H7 (cell line): Measurements from ENCODE around the gene TOMM34. TPM values are rescaled to one million over a fixed set of nuclear protein-coding genes. Genes with fewer than 3 reads are reported as not detected.

Experiments
- DNase-seq: peaks from one replicate; pipeline ENCODE4 v3.0.0; 2012
- H3K27me3 ChIP-seq: 2 replicates; pipeline ENCODE4 v1.6.0; 2011; ENCODE audit warnings: mild to moderate bottlenecking, low read length; ENCODE audit not compliant: control insufficient read depth, insufficient read depth
- H3K36me3 ChIP-seq: replicated peaks from 2 replicates; pipeline ENCODE4 v1.5.1; 2011; ENCODE audit warnings: low read length; ENCODE audit not compliant: control insufficient read depth, insufficient read depth
- H3K4me3 ChIP-seq: 2 replicates; pipeline ENCODE4 v1.5.1; 2011; ENCODE audit warnings: low read depth, mild to moderate bottlenecking, control low read depth, low read length, moderate library complexity; ENCODE audit not compliant: insufficient read depth
- total RNA-seq: library from RNA; depleted of rRNA; stranded (reverse); fragments of >200 nt; shearing (Covaris generic); gene quantifications from 2 replicates; pipeline ENCODE4 v1.2.3, GENCODE V29; 2014; rRNA removed

The TOMM34 gene, protein sequence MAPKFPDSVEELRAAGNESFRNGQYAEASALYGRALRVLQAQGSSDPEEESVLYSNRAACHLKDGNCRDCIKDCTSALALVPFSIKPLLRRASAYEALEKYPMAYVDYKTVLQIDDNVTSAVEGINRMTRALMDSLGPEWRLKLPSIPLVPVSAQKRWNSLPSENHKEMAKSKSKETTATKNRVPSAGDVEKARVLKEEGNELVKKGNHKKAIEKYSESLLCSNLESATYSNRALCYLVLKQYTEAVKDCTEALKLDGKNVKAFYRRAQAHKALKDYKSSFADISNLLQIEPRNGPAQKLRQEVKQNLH
- total RNA-seq: 45.3 and 49.4 TPM in 2 replicates

DNA sequence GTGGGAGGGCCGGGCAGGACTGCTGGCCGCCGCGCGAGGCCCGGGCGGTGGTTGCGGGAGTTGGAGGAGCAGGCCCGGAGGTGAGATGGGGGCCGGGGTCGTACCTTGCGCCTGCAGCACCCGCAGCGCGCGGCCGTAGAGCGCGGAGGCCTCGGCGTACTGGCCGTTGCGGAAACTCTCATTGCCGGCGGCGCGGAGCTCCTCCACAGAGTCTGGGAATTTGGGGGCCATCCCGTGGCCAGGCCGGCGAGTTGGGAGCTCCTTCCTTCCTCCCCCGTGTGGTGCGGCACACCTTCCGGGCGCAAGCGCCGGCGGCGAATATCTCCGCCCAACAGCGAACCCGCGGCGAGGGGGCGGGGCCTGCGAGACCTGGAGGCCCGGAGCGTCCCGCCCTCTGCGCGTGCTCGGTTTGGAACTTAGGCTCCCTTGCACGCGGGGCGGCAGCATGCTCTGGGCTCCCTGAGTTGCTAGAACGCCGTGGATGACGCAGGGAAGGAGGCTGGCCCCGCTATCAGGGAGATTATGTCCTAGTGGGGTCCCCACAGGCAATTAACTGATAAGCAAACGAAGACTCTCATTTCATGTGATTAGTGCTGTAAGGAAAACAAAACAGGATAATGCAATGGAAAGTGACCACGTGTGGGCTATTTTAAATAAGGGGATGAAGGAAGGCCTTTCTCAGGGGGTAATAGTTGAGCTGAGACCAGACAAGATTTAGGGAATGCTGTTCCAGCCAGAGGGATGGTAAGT is at the start of gene TOMM34:
Gene TOMM34 (minus strand): TSS at position 295 of the 750 bp plus-strand sequence. CDS start 64 bp downstream, at position 231.
- DNase-seq: peak; percentile 98
- Histone ChIP-seq H3K27me3 (peaks cover 6% of the 10 kb centered on the region), H3K4me3 (peak within 1 kb of the TSS; percentile 88), H3K36me3 (peaks cover 7% of the 10 kb centered on the region)

DNA sequence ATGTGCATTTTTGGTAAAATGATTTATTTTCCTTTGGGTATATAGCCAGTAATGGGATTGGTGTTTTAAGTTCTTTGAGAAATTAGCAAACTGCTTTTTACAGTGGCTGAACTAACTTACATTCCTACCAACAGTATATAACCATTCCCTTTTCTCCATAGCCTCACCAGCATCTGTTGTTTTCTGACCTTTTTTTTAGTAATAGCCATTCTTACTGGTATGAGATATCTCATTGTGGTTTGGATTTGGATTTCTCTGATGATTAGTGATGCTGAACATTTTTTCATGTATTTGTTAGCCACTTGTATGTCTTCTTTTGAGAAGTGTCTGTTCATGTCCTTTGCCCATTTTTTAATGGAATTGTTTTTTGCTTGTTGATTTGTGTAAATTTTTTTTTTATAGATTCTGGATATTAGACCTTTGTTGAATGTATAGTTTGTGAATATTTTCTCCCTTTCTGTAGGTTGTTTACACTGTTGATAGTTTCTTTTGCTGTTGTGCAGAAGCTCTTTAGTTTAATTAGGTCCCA is 48.4 kb upstream of the TOMM34 start:
- H3K4me3 ChIP-seq: no peak overlapping the region
- H3K36me3 ChIP-seq: no peaks in the 10 kb centered on the region
- H3K27me3 ChIP-seq: no peaks in the 10 kb centered on the region
- no peak for DNase-seq

DNA sequence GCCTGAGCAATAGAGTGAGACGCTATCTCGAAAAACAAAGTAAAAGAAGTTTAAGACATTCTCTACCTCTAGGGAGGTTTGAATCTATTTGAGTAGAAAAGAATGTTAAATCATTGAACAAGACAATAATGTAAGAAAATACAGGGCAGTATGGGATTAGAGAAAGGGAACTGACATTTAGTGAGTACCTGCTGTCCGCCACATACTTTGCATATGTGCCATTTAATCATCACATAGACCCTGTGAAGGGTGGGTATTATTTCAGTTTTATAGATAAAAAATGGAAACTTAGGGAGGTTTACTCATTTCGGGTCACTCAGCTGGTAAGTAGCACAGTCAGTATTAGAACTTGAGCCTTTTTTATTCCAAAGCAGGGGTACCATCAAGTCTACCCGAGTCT is 37.5 kb upstream of the TOMM34 start:
- Histone ChIP-seq H3K4me3 (no peak overlapping the region), H3K27me3 (no peaks in the 10 kb centered on the region), H3K36me3 (peaks cover 11% of the 10 kb centered on the region)
- no peak for DNase-seq

DNA sequence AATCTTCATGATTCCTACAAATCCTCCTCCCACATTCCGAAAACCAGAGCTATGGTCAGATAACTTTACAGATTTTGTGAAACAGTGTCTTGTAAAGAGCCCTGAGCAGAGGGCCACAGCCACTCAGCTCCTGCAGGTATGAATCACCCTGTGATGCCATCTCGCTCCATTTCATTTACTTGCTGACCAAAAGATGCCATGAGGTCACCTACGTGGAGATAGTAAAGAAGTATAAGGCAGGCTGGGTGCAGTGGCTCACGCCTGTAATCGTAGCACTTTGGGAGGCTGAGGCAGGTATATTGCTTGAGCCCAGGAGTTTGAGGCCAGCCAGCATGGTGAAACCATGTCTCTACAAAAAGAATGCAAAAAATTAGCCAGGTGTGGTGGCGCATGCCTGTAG is 37.0 kb upstream of the TOMM34 start:
- no peaks in the 10 kb centered on the region for H3K27me3 ChIP-seq
- H3K36me3 ChIP-seq: peaks cover 11% of the 10 kb centered on the region
- H3K4me3 ChIP-seq: no peak overlapping the region
- DNase-seq: no peak

DNA sequence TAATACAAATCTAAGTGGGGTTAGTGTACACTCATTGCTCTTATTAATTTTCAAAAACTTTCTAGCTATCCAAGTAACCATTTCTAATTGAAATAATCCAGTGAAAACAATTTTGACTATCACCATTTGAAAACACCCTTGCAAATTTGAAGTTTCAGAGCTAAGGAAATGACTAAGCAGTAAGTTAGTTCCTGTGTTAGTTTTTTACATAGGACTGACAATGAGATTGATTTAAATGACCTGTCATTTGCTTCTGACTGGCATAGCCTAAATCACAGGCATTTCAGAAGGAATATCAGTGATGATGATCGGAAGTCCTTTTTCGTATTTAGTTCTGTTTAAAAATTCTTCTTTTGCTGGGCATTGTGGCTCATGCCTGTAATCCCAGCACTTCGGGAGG is 33.1 kb upstream of the TOMM34 start:
- DNase-seq: no peak
- Histone ChIP-seq H3K4me3 (no peak overlapping the region), H3K27me3 (no peaks in the 10 kb centered on the region), H3K36me3 (peaks cover 3% of the 10 kb centered on the region)

DNA sequence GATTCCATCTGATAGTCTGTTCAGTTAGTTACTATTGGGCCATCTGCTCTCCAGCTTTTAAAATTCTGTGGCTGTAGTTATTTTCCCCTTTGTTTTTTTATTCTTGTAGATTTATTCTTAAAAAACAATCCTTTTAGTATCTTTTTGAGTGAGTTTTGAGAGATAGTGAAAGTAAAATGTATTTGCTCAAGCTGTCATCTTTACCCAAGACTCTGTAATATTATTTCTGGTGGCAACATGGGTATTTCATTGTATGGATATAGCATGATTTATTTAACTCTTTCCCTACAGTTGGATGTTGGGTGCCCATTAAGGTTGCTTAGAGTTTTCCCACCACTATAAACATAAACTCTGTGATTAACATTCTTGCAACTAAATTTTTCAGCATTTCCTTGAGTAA is 30.8 kb upstream of the TOMM34 start:
- Histone ChIP-seq H3K36me3 (no peaks in the 10 kb centered on the region; the same call in none of the 2 replicates), H3K27me3 (no peaks in the 10 kb centered on the region), H3K4me3 (no peak overlapping the region)
- no peak for DNase-seq

DNA sequence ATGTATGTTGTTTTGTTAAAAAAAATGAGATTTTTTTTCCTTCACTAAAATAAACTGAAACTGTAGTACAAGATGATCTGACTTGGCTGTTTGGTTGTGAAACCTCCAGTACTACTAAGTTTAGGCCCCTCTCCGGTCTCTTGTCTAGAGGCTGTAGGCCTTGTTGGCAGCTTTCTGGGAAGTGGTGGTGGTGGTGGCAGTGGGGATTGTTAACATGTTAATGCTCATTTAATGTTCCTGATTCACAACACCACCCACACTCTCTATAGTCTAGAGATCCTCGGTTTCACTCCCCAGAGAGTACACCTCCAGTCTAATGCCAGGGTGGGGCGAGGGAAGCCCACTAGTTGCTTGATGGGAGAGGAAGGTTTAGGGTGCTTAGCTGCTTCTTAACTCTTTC is 30.2 kb upstream of the TOMM34 start:
- H3K36me3 ChIP-seq: no peaks in the 10 kb centered on the region; the same call in none of the 2 replicates
- no peak overlapping the region for H3K4me3 ChIP-seq
- no peak for DNase-seq
- no peaks in the 10 kb centered on the region for H3K27me3 ChIP-seq

DNA sequence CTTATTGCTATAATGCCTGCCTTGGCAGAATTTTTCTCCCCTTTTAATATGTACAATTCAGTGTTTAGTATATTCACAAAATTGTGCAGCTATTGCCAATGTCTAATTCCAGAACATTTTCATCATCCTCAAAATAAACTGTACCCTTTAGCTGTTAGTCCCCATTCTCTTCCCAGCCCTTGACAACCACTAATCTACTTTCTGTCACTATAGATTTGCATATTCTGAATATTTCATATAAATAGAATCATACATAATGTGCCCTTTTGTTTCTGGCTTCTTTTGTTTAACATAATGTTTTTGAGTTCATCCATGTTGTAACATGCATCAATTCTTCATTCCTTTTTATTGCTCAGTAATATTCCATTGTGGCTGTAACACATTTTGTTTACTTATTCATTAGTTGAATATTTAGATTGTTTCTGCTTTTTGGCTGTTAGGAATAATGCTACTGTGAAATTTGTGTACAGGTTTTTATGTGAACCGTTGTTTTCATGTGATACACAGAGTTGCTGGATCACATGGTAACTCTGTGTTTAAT is 28.5 kb upstream of the TOMM34 start:
- H3K4me3 ChIP-seq: no peak overlapping the region
- no peaks in the 10 kb centered on the region; the same call in none of the 2 replicates for H3K36me3 ChIP-seq
- no peak for DNase-seq
- no peaks in the 10 kb centered on the region for H3K27me3 ChIP-seq

DNA sequence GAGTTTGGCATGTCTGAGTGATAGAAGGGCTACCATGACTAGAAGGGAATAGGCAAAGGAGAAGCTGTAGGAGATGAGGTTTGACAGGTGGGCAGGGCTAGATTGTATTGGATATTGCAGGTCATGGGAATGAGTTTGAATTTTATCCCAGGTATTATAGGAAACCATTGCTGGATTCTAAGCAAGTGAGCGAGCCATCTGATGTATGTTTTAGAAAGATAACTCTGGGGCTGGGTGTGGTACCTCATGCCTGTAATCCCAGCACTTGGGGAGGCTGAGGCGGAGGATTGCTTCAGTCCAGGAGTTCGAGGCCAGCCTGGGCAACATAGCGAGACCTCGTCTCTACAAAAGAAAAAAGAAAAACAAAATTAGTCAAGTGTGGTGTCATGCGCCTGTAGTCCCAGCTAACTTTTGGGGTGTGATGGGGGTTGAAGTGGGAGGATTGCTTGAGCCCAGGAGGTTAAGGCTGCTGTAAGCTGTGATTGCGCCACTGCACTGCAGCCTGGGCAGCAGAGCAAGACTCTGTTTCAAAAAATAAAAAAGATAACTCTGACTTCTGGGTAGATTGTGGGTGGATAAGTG is 23.0 kb upstream of the TOMM34 start:
- Histone ChIP-seq H3K4me3 (no peak overlapping the region), H3K27me3 (no peaks in the 10 kb centered on the region), H3K36me3 (peaks cover 3% of the 10 kb centered on the region)
- DNase-seq: no peak

DNA sequence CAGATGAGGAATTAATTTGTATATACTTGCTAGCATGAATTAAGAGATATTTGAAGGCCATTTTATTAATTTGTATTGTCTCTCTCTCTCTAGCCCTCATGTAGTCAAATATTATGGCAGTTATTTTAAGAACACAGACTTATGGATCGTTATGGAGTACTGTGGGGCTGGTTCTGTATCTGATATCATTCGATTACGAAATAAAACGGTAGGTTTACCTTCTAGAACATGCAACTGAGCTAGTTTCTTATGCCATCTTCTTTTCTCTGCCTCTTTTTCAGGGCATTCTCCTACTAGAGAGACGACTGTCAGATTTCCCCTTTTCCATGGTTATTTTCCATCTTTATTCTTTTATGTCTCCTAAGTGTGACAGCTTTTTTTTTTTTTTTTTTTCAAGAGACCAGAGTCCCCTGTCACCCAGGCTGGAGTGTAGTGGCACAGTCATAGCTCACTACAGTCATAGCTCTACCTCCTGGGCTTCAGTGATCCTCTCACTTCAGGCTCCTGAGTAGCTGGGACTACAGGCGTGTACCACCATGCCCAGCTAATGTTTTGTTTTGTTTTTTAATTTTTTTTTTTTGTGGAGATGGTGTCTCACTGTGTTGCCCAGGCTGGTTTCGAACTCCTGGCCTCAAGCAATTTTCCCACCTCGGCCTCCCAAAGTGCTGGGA is 21.7 kb upstream of the TOMM34 start:
- Histone ChIP-seq H3K36me3 (peaks cover 3% of the 10 kb centered on the region), H3K27me3 (no peaks in the 10 kb centered on the region), H3K4me3 (no peak overlapping the region)
- no peak for DNase-seq

DNA sequence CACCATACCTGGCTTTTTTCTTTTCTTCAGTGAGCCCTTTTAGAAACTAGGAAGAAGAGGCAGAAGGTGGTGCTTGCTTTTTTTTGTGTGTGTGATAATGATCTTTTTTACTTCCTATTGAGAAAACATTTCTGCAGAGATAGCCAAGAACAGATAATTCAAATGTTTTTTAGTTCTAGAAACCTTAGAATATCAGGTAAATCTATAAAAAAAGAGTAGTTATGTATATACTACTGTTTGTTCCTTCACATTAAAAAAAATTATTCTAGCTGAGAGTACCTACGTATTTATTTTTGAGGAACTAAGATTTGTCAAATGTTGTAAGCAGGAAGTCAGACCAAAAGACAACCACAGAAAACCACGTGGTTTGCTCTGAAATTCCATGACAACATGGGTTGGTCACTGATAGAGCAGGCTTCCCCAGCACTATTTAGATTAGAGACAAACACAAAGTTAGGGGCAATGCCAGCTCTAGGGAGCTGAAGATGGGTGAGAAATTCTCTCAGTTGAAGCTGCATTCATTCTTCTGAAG is 19.0 kb upstream of the TOMM34 start:
- no peaks in the 10 kb centered on the region for H3K27me3 ChIP-seq

DNA sequence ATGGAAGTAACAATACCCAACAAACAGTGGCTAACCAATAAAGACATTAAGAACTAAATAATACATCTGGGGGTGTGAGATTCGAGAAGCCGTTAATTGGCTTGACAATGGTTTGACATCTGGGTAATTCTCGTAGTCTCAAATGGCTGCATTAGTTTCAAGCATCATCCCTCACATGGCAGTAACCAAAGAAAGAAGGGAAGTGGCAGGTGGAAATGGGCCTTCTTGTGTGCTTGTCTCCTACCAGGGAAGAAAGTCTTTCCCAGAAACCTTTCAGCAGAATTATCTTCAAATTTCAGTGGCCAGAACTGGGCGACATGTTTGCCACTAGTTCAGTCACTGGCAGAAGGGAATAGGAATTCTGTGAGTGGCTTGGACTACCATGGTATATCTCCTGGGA is 16.5 kb upstream of the TOMM34 start:
- Histone ChIP-seq H3K4me3 (no peak overlapping the region), H3K36me3 (peaks cover 16% of the 10 kb centered on the region), H3K27me3 (no peaks in the 10 kb centered on the region)
- DNase-seq: no peak

More for the DNA sequence above, 19.0 kb upstream of the TOMM34 start:
- peaks cover 10% of the 10 kb centered on the region for H3K36me3 ChIP-seq
- H3K4me3 ChIP-seq: no peak overlapping the region
- DNase-seq: no peak

DNA sequence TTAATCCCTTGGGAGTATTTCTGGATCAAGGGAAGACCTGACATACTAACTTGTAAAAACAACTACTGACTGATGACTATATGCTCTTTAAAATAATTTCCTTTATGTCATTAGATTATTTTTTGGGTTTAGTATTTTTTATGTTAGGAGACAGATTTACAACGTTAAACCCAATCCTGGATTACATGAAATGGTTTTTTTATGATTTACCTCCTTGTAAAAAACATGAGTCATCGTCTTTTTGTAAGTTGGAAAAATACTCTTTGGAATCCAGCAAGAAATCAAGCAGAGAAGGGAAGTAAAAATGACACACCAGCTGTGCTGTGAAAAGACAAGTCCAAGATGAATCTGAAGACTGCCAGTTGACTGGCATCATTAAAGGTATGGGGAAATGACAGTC is 12.9 kb upstream of the TOMM34 start:
- no peak overlapping the region for H3K4me3 ChIP-seq
- peaks cover 12% of the 10 kb centered on the region for H3K36me3 ChIP-seq
- no peak for DNase-seq
- H3K27me3 ChIP-seq: no peaks in the 10 kb centered on the region

DNA sequence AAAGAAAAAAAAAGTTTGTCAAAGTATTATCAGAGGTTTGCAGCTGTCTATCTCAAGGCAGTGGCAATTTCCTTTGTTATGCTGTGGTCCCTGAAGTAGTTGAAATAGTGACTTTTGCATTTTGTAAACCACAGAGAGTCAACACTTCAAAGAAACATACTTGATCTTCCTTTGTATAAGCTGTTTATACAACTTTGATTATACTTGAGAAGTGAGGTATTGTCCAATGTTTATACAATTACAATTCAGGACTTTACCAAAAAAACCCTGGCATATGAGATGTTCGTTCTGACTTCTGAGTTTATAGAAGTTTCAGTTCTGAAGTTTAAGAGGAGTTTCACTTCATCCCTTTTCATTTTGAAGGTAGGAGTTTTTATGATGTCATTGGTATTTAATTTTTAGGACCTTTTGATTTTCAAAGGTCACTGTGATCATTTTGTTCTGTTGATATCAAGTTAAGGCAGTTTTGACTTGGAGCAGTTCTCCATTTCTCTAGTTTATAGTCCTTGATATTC is 10.1 kb upstream of the TOMM34 start:
- DNase-seq: no peak
- no peak overlapping the region for H3K4me3 ChIP-seq
- peaks cover 10% of the 10 kb centered on the region for H3K36me3 ChIP-seq
- peaks cover 2% of the 10 kb centered on the region; the same call in 1 of the 2 replicates for H3K27me3 ChIP-seq
